ENCODE data around the gene PCDHGC5.

The PCDHGC5 gene

GRCh38 chr5:141488591-141489561, at the start of gene PCDHGC5:
Gene PCDHGC5, plus strand, starts transcription at chr5:141489081. Its CDS starts 160 bp downstream, at chr5:141489241.
- no peak for DNase-seq

- no peak for DNase-seq
These were observed 49.3 kb upstream of the PCDHGC5 start for GRCh38 chr5:141439411-141440141.

- no peak for DNase-seq
These were observed 48.5 kb upstream of the PCDHGC5 start for GRCh38 chr5:141440341-141440740.

GRCh38 chr5:141441571-141442170, 47.2 kb upstream of the PCDHGC5 start:
- DNase-seq = no peak

GRCh38 chr5:141465351-141465750, 23.5 kb upstream of the PCDHGC5 start:
- DNase-seq = no peak

GRCh38 chr5:141475625-141476131, 13.2 kb upstream of the PCDHGC5 start, which contains the start of gene PCDHGC3:
Gene PCDHGC3, plus strand, starts transcription at chr5:141475966. Its CDS starts 151 bp downstream, at chr5:141476117.
- DNase-seq = peak; percentile 62

GRCh38 chr5:141476132-141476911, 12.6 kb upstream of the PCDHGC5 start:
- DNase-seq = no peak

- no peak for DNase-seq
These were observed 11.8 kb upstream of the PCDHGC5 start for GRCh38 chr5:141477044-141477575.

GRCh38 chr5:141477815-141478214, 11.1 kb upstream of the PCDHGC5 start:
- DNase-seq = no peak

GRCh38 chr5:141478321-141478945, 10.4 kb upstream of the PCDHGC5 start:
- no peak for DNase-seq

- DNase-seq = no peak
These were observed 9.1 kb upstream of the PCDHGC5 start for GRCh38 chr5:141479776-141480175.

- DNase-seq = no peak
These were observed 5.0 kb upstream of the PCDHGC5 start for GRCh38 chr5:141483902-141484301.

GRCh38 chr5:141484310-141484640, 4.6 kb upstream of the PCDHGC5 start:
- DNase-seq = no peak

GRCh38 chr5:141484641-141485311, 4.1 kb upstream of the PCDHGC5 start, which contains the start of gene PCDHGC4:
Gene PCDHGC4, plus strand, starts transcription at chr5:141485030. Its CDS starts 144 bp downstream, at chr5:141485174.
- no peak for DNase-seq

GRCh38 chr5:141485321-141486055, 3.4 kb upstream of the PCDHGC5 start:
- DNase-seq = no peak

GRCh38 chr5:141486091-141486490, 2.8 kb upstream of the PCDHGC5 start:
- no peak for DNase-seq

- no peak for DNase-seq
These were observed 1.8 kb upstream of the PCDHGC5 start for GRCh38 chr5:141487131-141487530.

- DNase-seq = no peak
These were observed 960 bp downstream of the PCDHGC5 start for GRCh38 chr5:141489841-141490240.

- no peak for DNase-seq
These were observed 1.4 kb downstream of the PCDHGC5 start for GRCh38 chr5:141490271-141490670.

GRCh38 chr5:141490771-141491170, 1.9 kb downstream of the PCDHGC5 start:
- DNase-seq = no peak
